ENCODE data around the gene CNOT4.

CNOT4 gene

GRCh38 chr7:135428879-135429278 is 81.0 kb downstream of the CNOT4 start:
- H3K27ac ChIP-seq, result no peak overlapping the region
- TF ChIP-seq ZFX (IDR thresholded peaks at IDR 0.05), result no peak
- TF ChIP-seq, protein P1, sequence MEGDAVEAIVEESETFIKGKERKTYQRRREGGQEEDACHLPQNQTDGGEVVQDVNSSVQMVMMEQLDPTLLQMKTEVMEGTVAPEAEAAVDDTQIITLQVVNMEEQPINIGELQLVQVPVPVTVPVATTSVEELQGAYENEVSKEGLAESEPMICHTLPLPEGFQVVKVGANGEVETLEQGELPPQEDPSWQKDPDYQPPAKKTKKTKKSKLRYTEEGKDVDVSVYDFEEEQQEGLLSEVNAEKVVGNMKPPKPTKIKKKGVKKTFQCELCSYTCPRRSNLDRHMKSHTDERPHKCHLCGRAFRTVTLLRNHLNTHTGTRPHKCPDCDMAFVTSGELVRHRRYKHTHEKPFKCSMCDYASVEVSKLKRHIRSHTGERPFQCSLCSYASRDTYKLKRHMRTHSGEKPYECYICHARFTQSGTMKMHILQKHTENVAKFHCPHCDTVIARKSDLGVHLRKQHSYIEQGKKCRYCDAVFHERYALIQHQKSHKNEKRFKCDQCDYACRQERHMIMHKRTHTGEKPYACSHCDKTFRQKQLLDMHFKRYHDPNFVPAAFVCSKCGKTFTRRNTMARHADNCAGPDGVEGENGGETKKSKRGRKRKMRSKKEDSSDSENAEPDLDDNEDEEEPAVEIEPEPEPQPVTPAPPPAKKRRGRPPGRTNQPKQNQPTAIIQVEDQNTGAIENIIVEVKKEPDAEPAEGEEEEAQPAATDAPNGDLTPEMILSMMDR (conservative IDR thresholded peaks at IDR 0.05), result no peak

DNA sequence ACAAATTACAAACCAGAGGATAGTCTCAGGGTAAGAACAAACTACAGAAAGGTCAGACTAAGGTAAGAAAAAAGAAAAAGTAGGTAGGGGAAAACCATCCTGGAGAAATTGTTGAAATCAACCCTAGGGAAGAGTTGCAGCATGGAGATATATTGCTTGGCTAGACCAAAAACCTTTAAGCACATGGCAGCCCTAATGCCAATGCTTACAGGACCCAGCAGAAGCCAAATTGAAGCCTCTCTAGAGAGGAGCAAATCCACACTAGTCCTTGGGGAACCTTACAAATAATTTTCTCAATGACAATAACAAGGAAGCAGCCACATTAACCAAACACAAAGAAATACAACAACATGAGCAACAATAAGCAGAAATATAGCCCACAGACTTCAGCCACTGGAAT is 81.9 kb downstream of the CNOT4 start:
- TF ChIP-seq, protein P1 (conservative IDR thresholded peaks at IDR 0.05), result no peak
- no peak for TF ChIP-seq ZFX (IDR thresholded peaks at IDR 0.05)
- H3K27ac ChIP-seq, result no peak overlapping the region

DNA sequence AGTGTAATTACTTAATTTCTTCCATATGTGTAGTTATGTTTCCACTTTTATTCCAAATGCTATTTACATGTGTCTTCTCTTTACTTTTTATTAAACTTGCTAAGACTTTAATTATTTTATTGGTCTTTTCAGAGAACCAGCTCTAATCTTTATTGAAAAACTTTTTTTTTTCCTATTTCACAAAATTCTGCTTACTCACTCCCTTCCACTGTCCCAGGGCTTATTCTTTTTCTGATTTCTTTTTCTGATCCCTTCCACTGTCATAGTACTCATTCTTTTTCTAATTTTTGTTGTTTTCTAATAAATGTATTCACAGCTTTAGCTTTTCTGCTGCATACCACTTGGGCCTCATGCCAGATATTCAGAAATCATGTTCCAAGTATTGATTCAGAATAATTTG is 82.7 kb downstream of the CNOT4 start:
- TF ChIP-seq, protein P1 (conservative IDR thresholded peaks at IDR 0.05), result no peak
- no peak for TF ChIP-seq ZFX (IDR thresholded peaks at IDR 0.05)
- H3K27ac ChIP-seq, result no peak overlapping the region

DNA sequence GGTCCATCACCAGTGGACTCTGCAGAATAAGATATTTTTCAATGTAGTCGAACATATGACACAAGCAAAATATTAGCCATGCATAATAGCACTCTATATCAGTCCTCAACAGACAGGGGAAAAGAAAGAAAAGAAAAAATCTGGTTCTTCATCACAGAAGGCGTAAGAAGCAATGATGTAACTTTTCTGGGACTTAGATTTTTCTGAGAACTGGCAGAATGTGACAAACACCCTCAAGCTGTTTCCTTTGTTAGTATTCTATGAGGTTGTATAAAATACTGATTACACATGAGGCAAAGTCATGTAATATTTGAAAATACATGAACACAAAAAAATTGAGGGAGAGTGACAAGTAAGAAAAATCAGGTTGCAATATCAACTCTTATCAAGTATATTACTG is 84.9 kb downstream of the CNOT4 start:
- TF ChIP-seq, protein P1 (conservative IDR thresholded peaks at IDR 0.05), result no peak
- TF ChIP-seq ZFX (IDR thresholded peaks at IDR 0.05), result no peak

GRCh38 chr7:135420786-135421185 is 89.1 kb downstream of the CNOT4 start:
- no peak overlapping the region for H3K27ac ChIP-seq
- no peak for TF ChIP-seq ZFX (IDR thresholded peaks at IDR 0.05)
- TF ChIP-seq, protein P1 (conservative IDR thresholded peaks at IDR 0.05), result no peak

More for the DNA sequence above, 84.9 kb downstream of the CNOT4 start:
- no peak overlapping the region for H3K27ac ChIP-seq

- no peak overlapping the region for H3K27ac ChIP-seq
- TF ChIP-seq, protein P1 (conservative IDR thresholded peaks at IDR 0.05), result no peak
Observed at GRCh38 chr7:135416431-135416830, 93.5 kb downstream of the CNOT4 start.

DNA sequence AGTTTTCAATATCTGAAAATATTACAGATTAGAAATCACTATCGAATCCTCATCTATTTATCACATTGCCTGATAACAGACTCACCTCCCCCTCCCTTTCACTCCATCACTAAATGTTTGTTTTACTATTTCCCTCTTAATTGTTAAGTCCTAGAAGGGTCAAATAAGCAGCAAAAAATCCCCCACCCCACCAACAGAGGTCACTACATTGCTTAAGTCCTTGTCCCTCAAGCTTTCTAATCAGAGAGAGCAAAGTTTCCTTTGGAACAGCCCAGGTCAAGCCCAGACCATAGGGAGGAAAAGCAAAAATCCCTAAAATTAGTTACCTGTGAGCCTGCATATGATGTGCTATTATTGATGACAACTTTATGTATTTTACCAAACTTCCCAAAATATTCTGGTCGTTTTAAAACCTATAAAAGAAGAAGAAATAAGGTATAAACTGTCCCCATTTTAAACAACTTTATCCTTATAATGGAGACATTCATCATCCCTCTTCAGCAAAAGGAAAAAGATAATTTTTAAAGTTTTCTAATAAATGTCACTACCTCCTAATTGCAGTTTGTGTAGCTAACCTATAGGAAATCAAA is 95.0 kb downstream of the CNOT4 start:
- TF ChIP-seq, protein P1 (conservative IDR thresholded peaks at IDR 0.05), result peak; percentile 88
- TF ChIP-seq ZFX (IDR thresholded peaks at IDR 0.05), result no peak
- no peak overlapping the region for H3K27ac ChIP-seq
